Frontal cortex (tissue), 4 donors: ENCODE data around the gene YWHAH. TPM values are rescaled to one million over a fixed set of nuclear protein-coding genes. Genes with fewer than 3 reads are reported as not detected.

Experiments used
- DNase-seq, 2 donors: peaks; one replicate each; pipeline ENCODE4 v3.0.0; 2012; ENCODE audit warnings: low spot score in 2 of 2
- FAIRE-seq: peaks from 2 replicates; lab custom pipeline; 2012; peaks lifted over from hg19 to GRCh38; lab: Jason Lieb, UNC
- total RNA-seq: library from RNA; depleted of rRNA; stranded (reverse); fragments of >200 nt; gene quantifications from one replicate; pipeline ENCODE4 v1.2.3, GENCODE V29; 2014
- donor health status: control.
- donor health status: control.
- donor health status: control.

Gene YWHAH
- total RNA-seq, 1 donor from 2014 or later: 255 TPM

GRCh38 chr22:31921106-31921505, 23.2 kb upstream of the YWHAH start:
- DNase-seq (no peak), FAIRE-seq (no peak)

- FAIRE-seq (no peak), DNase-seq (no peak)
Observed at GRCh38 chr22:31922534-31922933, 21.8 kb upstream of the YWHAH start.

GRCh38 chr22:31923136-31923535, 21.2 kb upstream of the YWHAH start:
- no peak for DNase-seq
- no peak for FAIRE-seq

- no peak for DNase-seq
- no peak for FAIRE-seq
Observed at GRCh38 chr22:31923747-31924146, 20.6 kb upstream of the YWHAH start.

- no peak for DNase-seq
- no peak for FAIRE-seq
Observed at GRCh38 chr22:31925056-31925455, 19.3 kb upstream of the YWHAH start.

- DNase-seq (no peak), FAIRE-seq (no peak)
Observed at GRCh38 chr22:31926024-31926423, 18.3 kb upstream of the YWHAH start.

- FAIRE-seq: no peak
Observed at GRCh38 chr22:31926969-31927368, 17.4 kb upstream of the YWHAH start.

GRCh38 chr22:31927562-31927961, 16.8 kb upstream of the YWHAH start:
- no peak for DNase-seq
- no peak for FAIRE-seq

More at GRCh38 chr22:31926969-31927368, 17.4 kb upstream of the YWHAH start:
- peak in 1 of 2 donors; percentile 50 for DNase-seq

GRCh38 chr22:31929167-31929930, 15.0 kb upstream of the YWHAH start:
- DNase-seq (no peak), FAIRE-seq (no peak)

GRCh38 chr22:31932863-31933262, 11.5 kb upstream of the YWHAH start:
- DNase-seq (no peak), FAIRE-seq (no peak)

GRCh38 chr22:31933406-31933805, 10.9 kb upstream of the YWHAH start:
- DNase-seq (no peak), FAIRE-seq (no peak)

- FAIRE-seq: no peak
- DNase-seq: no peak
Observed at GRCh38 chr22:31933816-31934482, 10.4 kb upstream of the YWHAH start.

- FAIRE-seq (no peak), DNase-seq (no peak)
Observed at GRCh38 chr22:31935961-31936635, 8.2 kb upstream of the YWHAH start.

GRCh38 chr22:31937341-31937740, 7.0 kb upstream of the YWHAH start:
- FAIRE-seq (no peak), DNase-seq (no peak)

GRCh38 chr22:31938296-31938695, 6.0 kb upstream of the YWHAH start:
- DNase-seq (no peak), FAIRE-seq (no peak)

GRCh38 chr22:31940506-31940905, 3.8 kb upstream of the YWHAH start:
- FAIRE-seq (no peak), DNase-seq (no peak)

GRCh38 chr22:31942091-31942490, 2.2 kb upstream of the YWHAH start:
- FAIRE-seq (no peak), DNase-seq (no peak)

GRCh38 chr22:31943206-31943977, 943 bp upstream of the YWHAH start:
- FAIRE-seq (no peak), DNase-seq (no peak)

GRCh38 chr22:31944700-31945442, 536 bp downstream of the YWHAH start:
- FAIRE-seq: no peak
- peak; percentile 54 to 68 for DNase-seq
